ENCODE data around the gene FOXJ2.

DNA sequence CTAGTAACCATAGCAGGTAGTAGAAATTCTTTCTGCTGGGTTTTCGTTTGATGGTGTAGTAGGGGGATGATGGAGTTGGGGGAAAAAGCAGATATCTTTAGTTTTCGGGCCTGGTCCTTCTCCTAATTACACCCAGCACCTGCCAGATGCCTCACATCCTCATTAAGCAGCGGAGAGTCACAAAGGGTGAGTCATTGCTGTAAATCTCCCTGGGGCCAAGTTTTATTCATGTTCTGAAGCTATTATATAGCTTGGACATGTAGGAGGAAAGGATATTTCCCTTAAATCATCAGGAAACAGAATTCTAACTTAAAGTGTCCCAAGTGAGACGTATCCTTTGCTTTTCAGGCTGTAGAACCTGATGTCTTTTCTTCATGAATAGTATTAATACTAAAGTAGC, 44.7 kb downstream of the FOXJ2 start:
- TF ChIP-seq POLR2A (IDR thresholded peaks at IDR 0.05; ENCODE audit: extremely low read depth, insufficient read length) (no peak), CTCF (IDR thresholded peaks at IDR 0.05; ENCODE audit: low read depth, low read length) (no peak)

Measured in NB4 (cell line).